ENCODE results near the gene LCORL.

Gene LCORL

GRCh38 chr4:17812801-17813200 lies 208.8 kb downstream of the LCORL start:
- TF ChIP-seq ZNF274 (IDR thresholded peaks at IDR 0.05; ENCODE audit: low read depth, low read length) = no peak
- H3K4me3 ChIP-seq (ENCODE audit: low read length) = peak overlapping the region; percentile 95; the same call in 1 of the 2 replicates

- no peak for TF ChIP-seq ZNF274 (IDR thresholded peaks at IDR 0.05; ENCODE audit: low read depth, low read length)
- peak overlapping the region; percentile 95; the same call in 1 of the 2 replicates for H3K4me3 ChIP-seq (ENCODE audit: low read length)
Measured at GRCh38 chr4:17812125-17812524, 209.4 kb downstream of the LCORL start.

- H3K4me3 ChIP-seq (ENCODE audit: low read length) = peak overlapping the region; percentile 95
- TF ChIP-seq ZNF274 (IDR thresholded peaks at IDR 0.05; ENCODE audit: low read depth, low read length) = no peak
Measured at GRCh38 chr4:17811078-17811603, 210.4 kb downstream of the LCORL start.

GRCh38 chr4:17810260-17811077 lies 211.1 kb downstream of the LCORL start, which contains the start of the genes DCAF16 and NCAPG:
DCAF16 (minus strand) TSS chr4:17810757; CDS start chr4:17804141, 6,616 bp downstream.
NCAPG (plus strand) TSS chr4:17810979; CDS start chr4:17811078, 99 bp downstream.
- TF ChIP-seq ZNF274 (IDR thresholded peaks at IDR 0.05; ENCODE audit: low read depth, low read length) = no peak
- peak within 1 kb of the TSS; percentile 96 for H3K4me3 ChIP-seq (ENCODE audit: low read length)

GRCh38 chr4:17809667-17810066 lies 211.9 kb downstream of the LCORL start:
- no peak for TF ChIP-seq ZNF274 (IDR thresholded peaks at IDR 0.05; ENCODE audit: low read depth, low read length)
- peak overlapping the region; percentile 96 for H3K4me3 ChIP-seq (ENCODE audit: low read length)

- no peak for TF ChIP-seq ZNF274 (IDR thresholded peaks at IDR 0.05; ENCODE audit: low read depth, low read length)
- H3K4me3 ChIP-seq (ENCODE audit: low read length) = peak overlapping the region; percentile 42
Measured at GRCh38 chr4:17807446-17807845, 214.1 kb downstream of the LCORL start.

- no peak for TF ChIP-seq ZNF274 (IDR thresholded peaks at IDR 0.05; ENCODE audit: low read depth, low read length)
- H3K4me3 ChIP-seq (ENCODE audit: low read length) = no peak overlapping the region
Measured at GRCh38 chr4:17805580-17806155, 215.9 kb downstream of the LCORL start.

GRCh38 chr4:17797808-17798207 lies 223.7 kb downstream of the LCORL start:
- no peak overlapping the region for H3K4me3 ChIP-seq (ENCODE audit: low read length)
- no peak for TF ChIP-seq ZNF274 (IDR thresholded peaks at IDR 0.05; ENCODE audit: low read depth, low read length)

GRCh38 chr4:17794730-17795129 lies 226.8 kb downstream of the LCORL start:
- TF ChIP-seq ZNF274 (IDR thresholded peaks at IDR 0.05; ENCODE audit: low read depth, low read length) = no peak
- H3K4me3 ChIP-seq (ENCODE audit: low read length) = no peak overlapping the region
